H1 (cell line): ENCODE measurements around the gene ZNF175. TPM values are rescaled to one million over a fixed set of nuclear protein-coding genes. Genes with fewer than 3 reads are reported as not detected.

Experiments
- ATF3 ChIP-seq: IDR thresholded peaks from 2 replicates; pipeline ENCODE4 v1.6.1; 2011; ENCODE audit warnings: low read depth, mild to moderate bottlenecking, low read length; ENCODE audit not compliant: insufficient read depth
- CEBPB ChIP-seq: IDR thresholded peaks from 2 replicates; pipeline ENCODE4 v1.6.1; 2012; ENCODE audit warnings: low read depth, low read length
- EGR1 ChIP-seq: IDR thresholded peaks from 2 replicates; pipeline ENCODE4 v1.6.1; 2011; ENCODE audit warnings: low read depth, low read length, borderline replicate concordance
- FOSL1 ChIP-seq: IDR thresholded peaks from 2 replicates; pipeline ENCODE4 v1.6.1; 2011; ENCODE audit warnings: mild to moderate bottlenecking, low read depth, low read length, moderate library complexity; ENCODE audit not compliant: insufficient read depth
- GTF2F1 ChIP-seq: IDR thresholded peaks from 2 replicates; pipeline ENCODE4 v1.6.1; 2012; ENCODE audit warnings: low read depth, low read length, improper control_type of control experiment, borderline replicate concordance
- KDM5A ChIP-seq: fragments of 200-600 bp; IDR thresholded peaks from 2 replicates; pipeline ENCODE4 v1.7.1; 2012; ENCODE audit warnings: mild to moderate bottlenecking, low read length, inconsistent platforms, mixed read lengths
- MAFK ChIP-seq: IDR thresholded peaks from 2 replicates; pipeline ENCODE4 v1.6.1; 2012; ENCODE audit warnings: low read depth, mild to moderate bottlenecking, improper control_type of control experiment, low read length
- TEAD4 ChIP-seq: IDR thresholded peaks from 2 replicates; pipeline ENCODE4 v1.6.1; 2012; ENCODE audit warnings: low read depth, low read length, inconsistent platforms, mixed read lengths
- polyA plus RNA-seq, 7 experiments: library from polyadenylated mRNA; depleted of rRNA in 3 of 7; stranded (reverse) in 5 of 7; unstranded in 2 of 7; fragments of >200 nt in 5 of 7; fragments of 200-250 nt in 2 of 7; gene quantifications; 1 replicate in 5 of 7; 2 replicates in 1 of 7; 4 replicates in 1 of 7; pipeline versions ENCODE4 v1.2.1 to v1.2.3, GENCODE V29; 2011 to 2013; ENCODE audit warnings: missing spikeins in 2 of 7, mixed read lengths in 2 of 7
- total RNA-seq: library from RNA; stranded (reverse); fragmentation: NEBNext Ultra II Directional; extraction: Animal tissue kit (Norgen Biotek cat#: 25700); gene quantifications from 2 replicates; pipeline ENCODE4 v1.2.1, GENCODE V29; 2021

The ZNF175 gene
- total and polyA plus RNA-seq, 2 of the 8 experiments (the other 6 are each of a cell fraction or from before 2014, with no cell fraction given) = 1.7 to 11.1 TPM

GRCh38 chr19:51544038-51544437, 27.0 kb upstream of the ZNF175 start (continued):
- TF ChIP-seq KDM5A (no peak), GTF2F1 (no peak), FOSL1 (no peak), CEBPB (no peak), ATF3 (no peak), TEAD4 (no peak), EGR1 (no peak), MAFK (no peak)
